ENCODE measurements around the gene ERICH6B.

Gene ERICH6B

GRCh38 chr13:45540864-45541263 is 74.7 kb downstream of the ERICH6B start:
- DNase-seq = no peak

GRCh38 chr13:45540195-45540594 is 75.3 kb downstream of the ERICH6B start:
- no peak for DNase-seq

GRCh38 chr13:45538382-45538781 is 77.2 kb downstream of the ERICH6B start:
- DNase-seq = no peak

GRCh38 chr13:45537516-45537915 is 78.0 kb downstream of the ERICH6B start:
- no peak for DNase-seq

- no peak for DNase-seq
These were observed 79.3 kb downstream of the ERICH6B start for GRCh38 chr13:45536224-45536623.

- DNase-seq = no peak
These were observed 80.9 kb downstream of the ERICH6B start for GRCh38 chr13:45534604-45535003.

GRCh38 chr13:45529758-45530157 is 85.8 kb downstream of the ERICH6B start:
- DNase-seq = no peak

- DNase-seq = no peak
These were observed 87.7 kb downstream of the ERICH6B start for GRCh38 chr13:45527699-45528462.

- no peak for DNase-seq
These were observed 93.0 kb downstream of the ERICH6B start for GRCh38 chr13:45522571-45522970.

GRCh38 chr13:45521297-45521696 is 94.2 kb downstream of the ERICH6B start:
- no peak for DNase-seq

GRCh38 chr13:45519493-45519892 is 96.0 kb downstream of the ERICH6B start:
- no peak for DNase-seq

GRCh38 chr13:45518525-45519245 is 96.9 kb downstream of the ERICH6B start:
- DNase-seq = no peak

- no peak for DNase-seq
These were observed 98.8 kb downstream of the ERICH6B start for GRCh38 chr13:45516757-45517156.

GRCh38 chr13:45512098-45512496 is 103.4 kb downstream of the ERICH6B start:
- no peak for DNase-seq

GRCh38 chr13:45511310-45512097 is 104.0 kb downstream of the ERICH6B start:
- no peak for DNase-seq

- no peak for DNase-seq
These were observed 104.9 kb downstream of the ERICH6B start for GRCh38 chr13:45510672-45511071.

- DNase-seq = no peak
These were observed 106.8 kb downstream of the ERICH6B start for GRCh38 chr13:45508776-45509175.

- no peak for DNase-seq
These were observed 108.7 kb downstream of the ERICH6B start for GRCh38 chr13:45506811-45507210.

- DNase-seq = no peak
These were observed 111.9 kb downstream of the ERICH6B start for GRCh38 chr13:45503658-45504057.

- DNase-seq = no peak
These were observed 114.4 kb downstream of the ERICH6B start for GRCh38 chr13:45501175-45501526.

GRCh38 chr13:45500492-45501174 is 114.9 kb downstream of the ERICH6B start:
- DNase-seq = no peak

GRCh38 chr13:45496942-45497341 is 118.6 kb downstream of the ERICH6B start:
- DNase-seq = no peak

GRCh38 chr13:45492538-45492937 is 123.0 kb downstream of the ERICH6B start:
- no peak for DNase-seq

Measured in T1000 (cell line).